ENCODE measurements around the gene AARSD1.

GRCh38 chr17:42920106-42920900 is 44.0 kb downstream of the AARSD1 start:
- TF ChIP-seq, protein P1, sequence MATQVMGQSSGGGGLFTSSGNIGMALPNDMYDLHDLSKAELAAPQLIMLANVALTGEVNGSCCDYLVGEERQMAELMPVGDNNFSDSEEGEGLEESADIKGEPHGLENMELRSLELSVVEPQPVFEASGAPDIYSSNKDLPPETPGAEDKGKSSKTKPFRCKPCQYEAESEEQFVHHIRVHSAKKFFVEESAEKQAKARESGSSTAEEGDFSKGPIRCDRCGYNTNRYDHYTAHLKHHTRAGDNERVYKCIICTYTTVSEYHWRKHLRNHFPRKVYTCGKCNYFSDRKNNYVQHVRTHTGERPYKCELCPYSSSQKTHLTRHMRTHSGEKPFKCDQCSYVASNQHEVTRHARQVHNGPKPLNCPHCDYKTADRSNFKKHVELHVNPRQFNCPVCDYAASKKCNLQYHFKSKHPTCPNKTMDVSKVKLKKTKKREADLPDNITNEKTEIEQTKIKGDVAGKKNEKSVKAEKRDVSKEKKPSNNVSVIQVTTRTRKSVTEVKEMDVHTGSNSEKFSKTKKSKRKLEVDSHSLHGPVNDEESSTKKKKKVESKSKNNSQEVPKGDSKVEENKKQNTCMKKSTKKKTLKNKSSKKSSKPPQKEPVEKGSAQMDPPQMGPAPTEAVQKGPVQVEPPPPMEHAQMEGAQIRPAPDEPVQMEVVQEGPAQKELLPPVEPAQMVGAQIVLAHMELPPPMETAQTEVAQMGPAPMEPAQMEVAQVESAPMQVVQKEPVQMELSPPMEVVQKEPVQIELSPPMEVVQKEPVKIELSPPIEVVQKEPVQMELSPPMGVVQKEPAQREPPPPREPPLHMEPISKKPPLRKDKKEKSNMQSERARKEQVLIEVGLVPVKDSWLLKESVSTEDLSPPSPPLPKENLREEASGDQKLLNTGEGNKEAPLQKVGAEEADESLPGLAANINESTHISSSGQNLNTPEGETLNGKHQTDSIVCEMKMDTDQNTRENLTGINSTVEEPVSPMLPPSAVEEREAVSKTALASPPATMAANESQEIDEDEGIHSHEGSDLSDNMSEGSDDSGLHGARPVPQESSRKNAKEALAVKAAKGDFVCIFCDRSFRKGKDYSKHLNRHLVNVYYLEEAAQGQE (IDR thresholded peaks at IDR 0.05; ENCODE audit: insufficient read depth in 1 of 2, low read depth in 2 of 2, low read length in 2 of 2) = no peak
- no peak for TF ChIP-seq TAF1 (IDR thresholded peaks at IDR 0.05; ENCODE audit: borderline replicate concordance, insufficient read depth, low read length)
- TF ChIP-seq POLR2AphosphoS5 (IDR thresholded peaks at IDR 0.05; ENCODE audit: low read depth, low read length) = no peak
- TF ChIP-seq SIN3A (IDR thresholded peaks at IDR 0.05; ENCODE audit: borderline replicate concordance, insufficient read depth, low read length) = no peak
- TF ChIP-seq FOXP2 (optimal IDR thresholded peaks at IDR 0.05; ENCODE audit: borderline replicate concordance, extremely low read depth, extremely low read length, insufficient read depth) = no peak
